ENCODE data around the gene HRAS. TPM values are rescaled to one million over a fixed set of nuclear protein-coding genes. Genes with fewer than 3 reads are reported as not detected.

HRAS gene
- total and polyA plus RNA-seq, 10 of the 15 experiments (the other 5 are each of a cell fraction or from before 2014, with no cell fraction given): 2.8 to 72.4 (median 31.7) TPM

DNA sequence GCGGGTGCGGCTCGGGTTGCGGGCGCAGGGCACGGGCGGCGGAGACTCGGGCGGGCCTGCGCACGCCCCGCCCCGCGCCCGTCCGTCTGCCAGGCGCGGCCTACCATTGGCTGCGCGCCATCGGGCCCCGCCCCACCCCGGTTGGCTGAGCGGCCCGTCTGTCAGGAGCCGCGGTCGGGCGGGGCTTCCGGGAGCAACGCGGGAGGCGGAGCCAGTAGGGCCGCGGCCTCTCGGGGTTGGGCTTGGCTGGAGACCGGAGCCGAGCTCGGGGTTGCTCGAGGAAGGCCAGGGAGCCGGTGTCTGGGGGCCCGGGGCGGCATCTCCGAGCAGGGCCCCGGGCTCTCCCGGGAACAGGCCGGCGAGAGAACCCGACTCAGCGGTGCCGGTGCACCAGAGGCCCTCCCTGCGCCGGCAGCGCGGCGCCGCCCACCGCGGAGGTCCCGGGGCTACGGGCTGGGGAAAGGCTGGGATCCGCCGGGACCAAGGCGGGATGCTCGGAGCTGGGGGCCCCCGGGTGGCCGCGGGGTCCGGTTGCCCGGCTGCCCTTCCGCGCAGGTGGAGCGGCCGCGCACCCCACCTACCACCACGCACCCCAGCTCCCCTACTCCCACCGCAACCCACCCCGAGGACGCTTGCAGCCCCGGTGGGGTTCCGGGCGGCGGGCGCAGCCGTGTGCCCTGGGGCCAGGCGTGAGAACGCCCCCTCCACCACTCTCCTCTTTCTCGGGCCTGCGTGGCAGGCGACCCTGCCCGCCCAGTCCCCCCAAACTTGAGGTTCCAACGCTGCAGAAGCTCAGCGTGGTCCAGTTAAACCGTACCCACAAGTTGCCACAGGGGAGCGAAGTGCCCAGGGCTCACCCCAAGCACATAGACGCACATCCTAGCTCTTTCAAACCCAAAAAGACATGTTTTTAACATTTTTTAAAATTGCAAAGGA is at the start of gene HRAS (continued):
- TF ChIP-seq HCFC1 (IDR thresholded peaks at IDR 0.05; ENCODE audit: low read length) (peak; percentile 30; the same call in 1 of the 2 replicates), BHLHE40 (IDR thresholded peaks at IDR 0.05; ENCODE audit: borderline replicate concordance in 1 of 2, low read depth in 2 of 2, low read length in 1 of 2) (peak; percentile 60 to 95; a peak in 3 of 4 replicates), CREM (IDR thresholded peaks at IDR 0.05; ENCODE audit: low read depth) (no peak), MYC (IDR thresholded peaks at IDR 0.05; ENCODE audit: insufficient read depth, insufficient read length, insufficient replicate concordance, low read length, severe bottlenecking) (no peak), SIX5 (IDR thresholded peaks at IDR 0.05; ENCODE audit: low read depth, low read length, severe bottlenecking) (no peak), ETV6 (conservative IDR thresholded peaks at IDR 0.05 in 1 of 2, IDR thresholded peaks at IDR 0.05 in 1 of 2; ENCODE audit: borderline replicate concordance in 1 of 2, low read depth in 1 of 2) (no peak), RCOR1 (conservative IDR thresholded peaks at IDR 0.05; ENCODE audit: low read depth, low read length) (no peak), RAD21 (IDR thresholded peaks at IDR 0.05; ENCODE audit: insufficient read depth, low read depth, low read length) (no peak), ZSCAN29 (IDR thresholded peaks at IDR 0.05) (no peak), HDGF (IDR thresholded peaks at IDR 0.05) (no peak), KLF5 (IDR thresholded peaks at IDR 0.05; ENCODE audit: partially characterized antibody) (no peak), EZH2 (IDR thresholded peaks at IDR 0.05; ENCODE audit: borderline replicate concordance, control insufficient read depth, low read depth, low read length) (no peak), DPF2 (IDR thresholded peaks at IDR 0.05) (peak; percentile 100), IRF4 (IDR thresholded peaks at IDR 0.05; ENCODE audit: low read depth, low read length) (no peak), HDAC6 (IDR thresholded peaks at IDR 0.05; ENCODE audit: unreplicated experiment) (no peak), RBBP5 (conservative IDR thresholded peaks at IDR 0.05) (no peak), MTA2 (IDR thresholded peaks at IDR 0.05; ENCODE audit: low read depth) (no peak), POLR2A (IDR thresholded peaks at IDR 0.05; ENCODE audit: low read depth, low read length) (peak; percentile 81), ZNF384 (IDR thresholded peaks at IDR 0.05; ENCODE audit: borderline replicate concordance, low read depth, low read length) (no peak)
- TF ChIP-seq, protein P1, sequence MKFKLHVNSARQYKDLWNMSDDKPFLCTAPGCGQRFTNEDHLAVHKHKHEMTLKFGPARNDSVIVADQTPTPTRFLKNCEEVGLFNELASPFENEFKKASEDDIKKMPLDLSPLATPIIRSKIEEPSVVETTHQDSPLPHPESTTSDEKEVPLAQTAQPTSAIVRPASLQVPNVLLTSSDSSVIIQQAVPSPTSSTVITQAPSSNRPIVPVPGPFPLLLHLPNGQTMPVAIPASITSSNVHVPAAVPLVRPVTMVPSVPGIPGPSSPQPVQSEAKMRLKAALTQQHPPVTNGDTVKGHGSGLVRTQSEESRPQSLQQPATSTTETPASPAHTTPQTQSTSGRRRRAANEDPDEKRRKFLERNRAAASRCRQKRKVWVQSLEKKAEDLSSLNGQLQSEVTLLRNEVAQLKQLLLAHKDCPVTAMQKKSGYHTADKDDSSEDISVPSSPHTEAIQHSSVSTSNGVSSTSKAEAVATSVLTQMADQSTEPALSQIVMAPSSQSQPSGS (IDR thresholded peaks at IDR 0.05; ENCODE audit: low read length): no peak
- TF ChIP-seq, protein P2, sequence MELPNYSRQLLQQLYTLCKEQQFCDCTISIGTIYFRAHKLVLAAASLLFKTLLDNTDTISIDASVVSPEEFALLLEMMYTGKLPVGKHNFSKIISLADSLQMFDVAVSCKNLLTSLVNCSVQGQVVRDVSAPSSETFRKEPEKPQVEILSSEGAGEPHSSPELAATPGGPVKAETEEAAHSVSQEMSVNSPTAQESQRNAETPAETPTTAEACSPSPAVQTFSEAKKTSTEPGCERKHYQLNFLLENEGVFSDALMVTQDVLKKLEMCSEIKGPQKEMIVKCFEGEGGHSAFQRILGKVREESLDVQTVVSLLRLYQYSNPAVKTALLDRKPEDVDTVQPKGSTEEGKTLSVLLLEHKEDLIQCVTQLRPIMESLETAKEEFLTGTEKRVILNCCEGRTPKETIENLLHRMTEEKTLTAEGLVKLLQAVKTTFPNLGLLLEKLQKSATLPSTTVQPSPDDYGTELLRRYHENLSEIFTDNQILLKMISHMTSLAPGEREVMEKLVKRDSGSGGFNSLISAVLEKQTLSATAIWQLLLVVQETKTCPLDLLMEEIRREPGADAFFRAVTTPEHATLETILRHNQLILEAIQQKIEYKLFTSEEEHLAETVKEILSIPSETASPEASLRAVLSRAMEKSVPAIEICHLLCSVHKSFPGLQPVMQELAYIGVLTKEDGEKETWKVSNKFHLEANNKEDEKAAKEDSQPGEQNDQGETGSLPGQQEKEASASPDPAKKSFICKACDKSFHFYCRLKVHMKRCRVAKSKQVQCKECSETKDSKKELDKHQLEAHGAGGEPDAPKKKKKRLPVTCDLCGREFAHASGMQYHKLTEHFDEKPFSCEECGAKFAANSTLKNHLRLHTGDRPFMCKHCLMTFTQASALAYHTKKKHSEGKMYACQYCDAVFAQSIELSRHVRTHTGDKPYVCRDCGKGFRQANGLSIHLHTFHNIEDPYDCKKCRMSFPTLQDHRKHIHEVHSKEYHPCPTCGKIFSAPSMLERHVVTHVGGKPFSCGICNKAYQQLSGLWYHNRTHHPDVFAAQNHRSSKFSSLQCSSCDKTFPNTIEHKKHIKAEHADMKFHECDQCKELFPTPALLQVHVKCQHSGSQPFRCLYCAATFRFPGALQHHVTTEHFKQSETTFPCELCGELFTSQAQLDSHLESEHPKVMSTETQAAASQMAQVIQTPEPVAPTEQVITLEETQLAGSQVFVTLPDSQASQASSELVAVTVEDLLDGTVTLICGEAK (IDR thresholded peaks at IDR 0.05; ENCODE audit: borderline replicate concordance): peak; percentile 14; the same call in 1 of the 2 replicates
- TF ChIP-seq, protein P3, sequence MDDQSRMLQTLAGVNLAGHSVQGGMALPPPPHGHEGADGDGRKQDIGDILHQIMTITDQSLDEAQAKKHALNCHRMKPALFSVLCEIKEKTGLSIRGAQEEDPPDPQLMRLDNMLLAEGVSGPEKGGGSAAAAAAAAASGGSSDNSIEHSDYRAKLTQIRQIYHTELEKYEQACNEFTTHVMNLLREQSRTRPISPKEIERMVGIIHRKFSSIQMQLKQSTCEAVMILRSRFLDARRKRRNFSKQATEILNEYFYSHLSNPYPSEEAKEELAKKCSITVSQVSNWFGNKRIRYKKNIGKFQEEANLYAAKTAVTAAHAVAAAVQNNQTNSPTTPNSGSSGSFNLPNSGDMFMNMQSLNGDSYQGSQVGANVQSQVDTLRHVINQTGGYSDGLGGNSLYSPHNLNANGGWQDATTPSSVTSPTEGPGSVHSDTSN (IDR thresholded peaks at IDR 0.05; ENCODE audit: insufficient replicate concordance, low read depth, low read length): peak; percentile 99
